Skin of body (tissue), 2 donors: Measurements from ENCODE around the gene MPZL2. TPM values are rescaled to one million over a fixed set of nuclear protein-coding genes. Genes with fewer than 3 reads are reported as not detected.

ENCODE experiments used
- small RNA-seq: library from RNA; depleted of rRNA; stranded (forward); fragments of <200 nt; gene quantifications from one replicate; pipeline ENCODE3, GENCODE V24; 2014; ENCODE audit warnings: low replicate concordance
- total RNA-seq: library from RNA; depleted of rRNA; stranded (reverse); fragments of >200 nt; gene quantifications from one replicate; pipeline ENCODE4 v1.2.3, GENCODE V29; 2014

Gene MPZL2
- total RNA-seq, 1 donor from 2014 or later, result 56.5 TPM

Small RNAs within 50 kb of the gene (small RNA-seq; reads per million reads assigned to genes)
- gene HSPE1P18, result not detected

Other genes with a start within 250 kb of the MPZL2 start
- 2.5 TPM for gene TMPRSS4, start 187.2 kb downstream of the MPZL2 start, total RNA-seq
- not detected for gene SMIM35, start 177.3 kb downstream of the MPZL2 start, total RNA-seq
- 3.1 TPM for gene SCN4B, start 111.5 kb downstream of the MPZL2 start, total RNA-seq
- 2.8 TPM for gene SCN2B, start 87.7 kb downstream of the MPZL2 start, total RNA-seq
- gene JAML, start 39.3 kb downstream of the MPZL2 start, total RNA-seq, result 12.2 TPM
- gene MPZL3, start 11.9 kb downstream of the MPZL2 start, total RNA-seq, result 26.1 TPM
- gene CD3E, start 40.4 kb upstream of the MPZL2 start, total RNA-seq, result 0.30 TPM
- gene CD3D, start 78.4 kb upstream of the MPZL2 start, total RNA-seq, result 0.59 TPM
- gene CD3G, start 80.0 kb upstream of the MPZL2 start, total RNA-seq, result 0.10 TPM
- 31.4 TPM for gene UBE4A, start 95.3 kb upstream of the MPZL2 start, total RNA-seq
- 65.8 TPM for gene ATP5MG, start 137.3 kb upstream of the MPZL2 start, total RNA-seq
- gene KMT2A, start 172.2 kb upstream of the MPZL2 start, total RNA-seq, result 59.4 TPM